GM12892 (cell line): ENCODE measurements around the gene EIF3K.

Experiments used
- POLR2A ChIP-seq: IDR thresholded peaks from 2 replicates; pipeline ENCODE4 v1.6.1; 2011; ENCODE audit warnings: low read depth, low read length, control low read depth
- POLR2AphosphoS5 ChIP-seq: IDR thresholded peaks from 2 replicates; pipeline ENCODE4 v1.6.1; 2011; ENCODE audit warnings: low read depth, low read length, control low read depth
- TAF1 ChIP-seq: IDR thresholded peaks from 2 replicates; pipeline ENCODE4 v1.6.1; 2011; ENCODE audit warnings: low read depth, mild to moderate bottlenecking, control low read depth, low read length, borderline replicate concordance

DNA sequence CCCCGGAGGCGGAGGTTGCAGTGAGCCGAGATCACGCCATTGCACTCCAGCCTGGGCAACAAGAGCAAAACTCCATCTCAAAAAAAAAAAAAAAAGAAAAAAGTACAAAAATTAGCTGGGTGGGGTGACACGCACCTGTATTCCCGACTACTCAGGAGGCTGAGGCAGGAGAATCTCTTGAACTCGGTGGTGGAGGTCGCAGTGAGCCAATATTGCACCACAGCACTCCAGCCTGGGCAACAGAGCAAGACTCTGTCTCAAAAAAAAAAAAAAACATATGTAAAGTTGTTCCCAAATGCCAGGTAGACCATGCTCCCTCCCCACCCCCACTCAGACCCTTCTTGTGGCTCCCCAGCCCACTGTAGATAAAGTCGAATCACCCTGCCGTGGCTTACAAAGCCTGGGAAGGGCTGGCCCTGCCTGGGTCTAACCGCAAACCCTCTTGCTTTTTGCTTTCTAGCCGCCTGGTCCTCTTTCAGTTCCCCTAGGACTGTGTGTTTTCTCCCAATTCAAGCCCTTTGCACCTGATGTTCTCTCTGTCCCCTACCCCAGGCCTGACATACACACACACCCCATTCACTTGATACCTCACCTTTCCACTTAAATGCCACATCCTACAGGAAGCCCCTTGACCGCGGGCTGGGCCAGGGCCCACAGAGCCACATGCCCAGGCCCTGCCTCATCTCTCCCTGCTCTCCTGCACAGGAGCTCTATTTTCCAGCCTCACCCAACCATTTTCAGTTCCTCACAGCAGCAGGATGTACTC, 35.6 kb upstream of the EIF3K start:
- TF ChIP-seq POLR2A: no peak
- no peak for TF ChIP-seq TAF1
- TF ChIP-seq POLR2AphosphoS5: no peak
